SK-N-SH (cell line): ENCODE measurements around the gene SPRED2.

Experiments used
- EP300 ChIP-seq, 2 experiments: IDR thresholded peaks; 2 replicates each; pipeline versions ENCODE4 v1.4.0 to v1.6.1; 2012; ENCODE audit warnings: borderline replicate concordance in 1 of 2, low read depth in 1 of 2, low read length in 1 of 2
- GATA2 ChIP-seq: sonication (generic); formaldehyde crosslinking; IDR thresholded peaks from 2 replicates; pipeline ENCODE4 v1.5.0; 2020; ENCODE audit warnings: mild to moderate bottlenecking, missing genetic modification reagents
- MEF2A ChIP-seq: IDR thresholded peaks from 2 replicates; pipeline ENCODE4 v1.4.0; 2012; ENCODE audit warnings: low read depth, borderline replicate concordance
- POLR2AphosphoS5 ChIP-seq: IDR thresholded peaks from 2 replicates; pipeline ENCODE4 v1.6.1; 2012; ENCODE audit warnings: low read depth, low read length
- RAD21 ChIP-seq: IDR thresholded peaks from 2 replicates; pipeline ENCODE4 v1.6.1; 2012; ENCODE audit warnings: mild to moderate bottlenecking, low read length
- RFX5 ChIP-seq: IDR thresholded peaks from 2 replicates; pipeline ENCODE4 v1.6.1; 2012; ENCODE audit warnings: mild to moderate bottlenecking, improper control_type of control experiment, low read length
- RXRA ChIP-seq: IDR thresholded peaks from 2 replicates; pipeline ENCODE4 v1.4.0; 2012; ENCODE audit warnings: low read depth, mild to moderate bottlenecking, borderline replicate concordance
- TCF12 ChIP-seq: IDR thresholded peaks from 2 replicates; pipeline ENCODE4 v1.4.0; 2012
- TF ChIP-seq, protein P1 (sequence below): fragments of 200-600 bp; sonication (generic); IDR thresholded peaks from 2 replicates; pipeline ENCODE4 v1.6.1; 2017; ENCODE audit warnings: antibody characterized with exemption, mild to moderate bottlenecking, moderate library complexity
- TF ChIP-seq, protein P2 (sequence below): IDR thresholded peaks from 2 replicates; pipeline ENCODE4 v1.6.1; 2012; ENCODE audit warnings: mild to moderate bottlenecking, low read depth, low read length, moderate library complexity
- TF ChIP-seq, protein P3 (sequence below): IDR thresholded peaks from 2 replicates; pipeline ENCODE4 v1.4.0; 2012; ENCODE audit warnings: low read depth
- TF ChIP-seq, protein P4 (sequence below): fragments of 150-350 bp; IDR thresholded peaks from 2 replicates; pipeline ENCODE4 v1.6.1; 2016; ENCODE audit warnings: mild to moderate bottlenecking, low read depth, low read length
- TF ChIP-seq, protein P5 (sequence below): fragments of 150-350 bp; IDR thresholded peaks from 2 replicates; pipeline ENCODE4 v1.6.1; 2017; ENCODE audit warnings: antibody characterized with exemption, low read length, low read depth, borderline replicate concordance

DNA sequence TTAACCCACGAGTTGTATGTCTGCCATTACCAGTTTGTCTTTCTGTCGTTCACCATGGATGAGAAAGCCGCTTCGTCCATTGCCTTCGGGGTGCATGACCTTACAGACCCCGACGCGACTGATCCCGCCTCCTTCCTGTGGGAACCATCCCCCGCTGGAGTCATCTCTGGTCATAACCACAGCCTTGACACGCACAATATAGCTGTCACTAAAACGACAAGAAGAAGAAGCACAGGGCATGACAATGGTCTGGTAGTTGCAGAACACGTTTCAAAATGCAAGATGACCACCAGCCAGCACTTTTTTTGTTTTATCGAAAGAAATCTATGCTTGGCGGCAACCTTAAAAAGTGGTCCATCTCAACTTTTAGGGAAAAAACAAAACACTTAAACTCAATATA lies 87.7 kb downstream of the SPRED2 start:
- TF ChIP-seq, protein P1, sequence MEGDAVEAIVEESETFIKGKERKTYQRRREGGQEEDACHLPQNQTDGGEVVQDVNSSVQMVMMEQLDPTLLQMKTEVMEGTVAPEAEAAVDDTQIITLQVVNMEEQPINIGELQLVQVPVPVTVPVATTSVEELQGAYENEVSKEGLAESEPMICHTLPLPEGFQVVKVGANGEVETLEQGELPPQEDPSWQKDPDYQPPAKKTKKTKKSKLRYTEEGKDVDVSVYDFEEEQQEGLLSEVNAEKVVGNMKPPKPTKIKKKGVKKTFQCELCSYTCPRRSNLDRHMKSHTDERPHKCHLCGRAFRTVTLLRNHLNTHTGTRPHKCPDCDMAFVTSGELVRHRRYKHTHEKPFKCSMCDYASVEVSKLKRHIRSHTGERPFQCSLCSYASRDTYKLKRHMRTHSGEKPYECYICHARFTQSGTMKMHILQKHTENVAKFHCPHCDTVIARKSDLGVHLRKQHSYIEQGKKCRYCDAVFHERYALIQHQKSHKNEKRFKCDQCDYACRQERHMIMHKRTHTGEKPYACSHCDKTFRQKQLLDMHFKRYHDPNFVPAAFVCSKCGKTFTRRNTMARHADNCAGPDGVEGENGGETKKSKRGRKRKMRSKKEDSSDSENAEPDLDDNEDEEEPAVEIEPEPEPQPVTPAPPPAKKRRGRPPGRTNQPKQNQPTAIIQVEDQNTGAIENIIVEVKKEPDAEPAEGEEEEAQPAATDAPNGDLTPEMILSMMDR: no peak
- TF ChIP-seq POLR2AphosphoS5 (no peak), MEF2A (no peak), TCF12 (no peak), RFX5 (no peak), RAD21 (no peak), GATA2 (no peak), EP300 (IDR thresholded peaks at IDR 0.05; ENCODE audit: borderline replicate concordance in 1 of 2, low read depth in 1 of 2, low read length in 1 of 2) (no peak), RXRA (no peak)
- TF ChIP-seq, protein P2, sequence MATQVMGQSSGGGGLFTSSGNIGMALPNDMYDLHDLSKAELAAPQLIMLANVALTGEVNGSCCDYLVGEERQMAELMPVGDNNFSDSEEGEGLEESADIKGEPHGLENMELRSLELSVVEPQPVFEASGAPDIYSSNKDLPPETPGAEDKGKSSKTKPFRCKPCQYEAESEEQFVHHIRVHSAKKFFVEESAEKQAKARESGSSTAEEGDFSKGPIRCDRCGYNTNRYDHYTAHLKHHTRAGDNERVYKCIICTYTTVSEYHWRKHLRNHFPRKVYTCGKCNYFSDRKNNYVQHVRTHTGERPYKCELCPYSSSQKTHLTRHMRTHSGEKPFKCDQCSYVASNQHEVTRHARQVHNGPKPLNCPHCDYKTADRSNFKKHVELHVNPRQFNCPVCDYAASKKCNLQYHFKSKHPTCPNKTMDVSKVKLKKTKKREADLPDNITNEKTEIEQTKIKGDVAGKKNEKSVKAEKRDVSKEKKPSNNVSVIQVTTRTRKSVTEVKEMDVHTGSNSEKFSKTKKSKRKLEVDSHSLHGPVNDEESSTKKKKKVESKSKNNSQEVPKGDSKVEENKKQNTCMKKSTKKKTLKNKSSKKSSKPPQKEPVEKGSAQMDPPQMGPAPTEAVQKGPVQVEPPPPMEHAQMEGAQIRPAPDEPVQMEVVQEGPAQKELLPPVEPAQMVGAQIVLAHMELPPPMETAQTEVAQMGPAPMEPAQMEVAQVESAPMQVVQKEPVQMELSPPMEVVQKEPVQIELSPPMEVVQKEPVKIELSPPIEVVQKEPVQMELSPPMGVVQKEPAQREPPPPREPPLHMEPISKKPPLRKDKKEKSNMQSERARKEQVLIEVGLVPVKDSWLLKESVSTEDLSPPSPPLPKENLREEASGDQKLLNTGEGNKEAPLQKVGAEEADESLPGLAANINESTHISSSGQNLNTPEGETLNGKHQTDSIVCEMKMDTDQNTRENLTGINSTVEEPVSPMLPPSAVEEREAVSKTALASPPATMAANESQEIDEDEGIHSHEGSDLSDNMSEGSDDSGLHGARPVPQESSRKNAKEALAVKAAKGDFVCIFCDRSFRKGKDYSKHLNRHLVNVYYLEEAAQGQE: no peak
- TF ChIP-seq, protein P3, sequence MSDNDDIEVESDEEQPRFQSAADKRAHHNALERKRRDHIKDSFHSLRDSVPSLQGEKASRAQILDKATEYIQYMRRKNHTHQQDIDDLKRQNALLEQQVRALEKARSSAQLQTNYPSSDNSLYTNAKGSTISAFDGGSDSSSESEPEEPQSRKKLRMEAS: no peak
- TF ChIP-seq, protein P4, sequence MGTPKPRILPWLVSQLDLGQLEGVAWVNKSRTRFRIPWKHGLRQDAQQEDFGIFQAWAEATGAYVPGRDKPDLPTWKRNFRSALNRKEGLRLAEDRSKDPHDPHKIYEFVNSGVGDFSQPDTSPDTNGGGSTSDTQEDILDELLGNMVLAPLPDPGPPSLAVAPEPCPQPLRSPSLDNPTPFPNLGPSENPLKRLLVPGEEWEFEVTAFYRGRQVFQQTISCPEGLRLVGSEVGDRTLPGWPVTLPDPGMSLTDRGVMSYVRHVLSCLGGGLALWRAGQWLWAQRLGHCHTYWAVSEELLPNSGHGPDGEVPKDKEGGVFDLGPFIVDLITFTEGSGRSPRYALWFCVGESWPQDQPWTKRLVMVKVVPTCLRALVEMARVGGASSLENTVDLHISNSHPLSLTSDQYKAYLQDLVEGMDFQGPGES: no peak
- TF ChIP-seq, protein P5, sequence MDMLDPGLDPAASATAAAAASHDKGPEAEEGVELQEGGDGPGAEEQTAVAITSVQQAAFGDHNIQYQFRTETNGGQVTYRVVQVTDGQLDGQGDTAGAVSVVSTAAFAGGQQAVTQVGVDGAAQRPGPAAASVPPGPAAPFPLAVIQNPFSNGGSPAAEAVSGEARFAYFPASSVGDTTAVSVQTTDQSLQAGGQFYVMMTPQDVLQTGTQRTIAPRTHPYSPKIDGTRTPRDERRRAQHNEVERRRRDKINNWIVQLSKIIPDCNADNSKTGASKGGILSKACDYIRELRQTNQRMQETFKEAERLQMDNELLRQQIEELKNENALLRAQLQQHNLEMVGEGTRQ: no peak
